ENCODE results near the gene MARVELD1. TPM values are rescaled to one million over a fixed set of nuclear protein-coding genes. Genes with fewer than 3 reads are reported as not detected.

MARVELD1 gene
- polyA plus RNA-seq, 2 of the 4 experiments (the other 2 are of a cell fraction) = 29.1 to 31.7 TPM

DNA sequence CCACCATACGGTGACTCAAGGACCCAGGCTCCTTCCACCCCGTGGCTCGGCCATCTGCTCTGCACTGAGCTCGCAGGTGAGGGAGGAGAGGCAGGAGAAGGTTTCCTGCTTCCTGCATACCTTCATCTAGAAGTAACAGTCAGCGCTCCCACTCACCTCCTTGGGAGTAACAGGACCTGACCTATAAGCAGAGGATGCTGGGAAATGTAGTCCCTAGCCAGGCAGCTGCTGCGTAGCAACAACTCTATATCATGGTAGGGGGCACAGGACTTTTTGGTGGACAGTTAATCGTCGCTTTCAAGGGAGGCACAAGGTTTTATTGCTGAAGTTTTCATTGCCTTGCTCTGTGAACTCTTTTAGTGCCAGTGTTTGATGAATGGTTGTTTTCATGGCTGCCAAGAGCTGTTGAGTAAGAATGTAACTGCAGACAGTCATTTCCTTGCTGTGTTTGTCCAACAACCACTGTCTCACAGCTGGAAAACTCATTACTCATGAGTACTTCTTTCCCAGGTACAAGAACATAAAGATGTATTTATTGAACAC is 13.2 kb downstream of the MARVELD1 start:
- FAIRE-seq (no peak), ATAC-seq (peak; percentile 52 to 54; a peak in 3 of 6 replicates), DNase-seq (ENCODE audit: low read depth in 1 of 2, low spot score in 1 of 2) (peak in 1 of 2 experiments; percentile 38)
- Histone ChIP-seq H3K4me3 (no peak overlapping the region), H3K27ac (peak overlapping the region; percentile 21 to 56; a peak in 4 of 6 replicates), H3K4me1 (peaks cover 24% of the 10 kb centered on the region), H3K9me3 (peaks cover 2% of the 10 kb centered on the region; the same call in 1 of the 3 replicates), H3K4me2 (peak overlapping the region; percentile 40)
- ChIA-PET CTCF (interaction anchor here (0.5 to 36.9 kb wide), 5 partner anchors 8 to 321 kb away, joined by 3 to 1127 read pairs (median 28); partner anchors contain the start of genes AVPI1, MARVELD1 and ZFYVE27), POLR2A (interaction anchor here (1.5 to 1.8 kb wide), 2 partner anchors 13 to 39 kb away, joined by 8 to 20 read pairs; partner anchors contain the start of genes AVPI1 and MARVELD1)
- TF ChIP-seq EHMT2 (IDR thresholded peaks at IDR 0.05; ENCODE audit: low read depth) = no peak
- no peak for TF ChIP-seq TP53 (CRISPR knock-in tag; IDR thresholded peaks at IDR 0.05)
- no peak for TF ChIP-seq PHF8 (IDR thresholded peaks at IDR 0.05; ENCODE audit: borderline replicate concordance, low read depth)
- TF ChIP-seq HEYL (CRISPR knock-in tag; IDR thresholded peaks at IDR 0.05) = no peak
- no peak for TF ChIP-seq CEBPB (IDR thresholded peaks at IDR 0.05)
- TF ChIP-seq HOXB5 (CRISPR knock-in tag; IDR thresholded peaks at IDR 0.05) = 0 out of 2 replicates have a peak, but pooled peaks have one; percentile 78
- TF ChIP-seq, protein P1, sequence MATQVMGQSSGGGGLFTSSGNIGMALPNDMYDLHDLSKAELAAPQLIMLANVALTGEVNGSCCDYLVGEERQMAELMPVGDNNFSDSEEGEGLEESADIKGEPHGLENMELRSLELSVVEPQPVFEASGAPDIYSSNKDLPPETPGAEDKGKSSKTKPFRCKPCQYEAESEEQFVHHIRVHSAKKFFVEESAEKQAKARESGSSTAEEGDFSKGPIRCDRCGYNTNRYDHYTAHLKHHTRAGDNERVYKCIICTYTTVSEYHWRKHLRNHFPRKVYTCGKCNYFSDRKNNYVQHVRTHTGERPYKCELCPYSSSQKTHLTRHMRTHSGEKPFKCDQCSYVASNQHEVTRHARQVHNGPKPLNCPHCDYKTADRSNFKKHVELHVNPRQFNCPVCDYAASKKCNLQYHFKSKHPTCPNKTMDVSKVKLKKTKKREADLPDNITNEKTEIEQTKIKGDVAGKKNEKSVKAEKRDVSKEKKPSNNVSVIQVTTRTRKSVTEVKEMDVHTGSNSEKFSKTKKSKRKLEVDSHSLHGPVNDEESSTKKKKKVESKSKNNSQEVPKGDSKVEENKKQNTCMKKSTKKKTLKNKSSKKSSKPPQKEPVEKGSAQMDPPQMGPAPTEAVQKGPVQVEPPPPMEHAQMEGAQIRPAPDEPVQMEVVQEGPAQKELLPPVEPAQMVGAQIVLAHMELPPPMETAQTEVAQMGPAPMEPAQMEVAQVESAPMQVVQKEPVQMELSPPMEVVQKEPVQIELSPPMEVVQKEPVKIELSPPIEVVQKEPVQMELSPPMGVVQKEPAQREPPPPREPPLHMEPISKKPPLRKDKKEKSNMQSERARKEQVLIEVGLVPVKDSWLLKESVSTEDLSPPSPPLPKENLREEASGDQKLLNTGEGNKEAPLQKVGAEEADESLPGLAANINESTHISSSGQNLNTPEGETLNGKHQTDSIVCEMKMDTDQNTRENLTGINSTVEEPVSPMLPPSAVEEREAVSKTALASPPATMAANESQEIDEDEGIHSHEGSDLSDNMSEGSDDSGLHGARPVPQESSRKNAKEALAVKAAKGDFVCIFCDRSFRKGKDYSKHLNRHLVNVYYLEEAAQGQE (IDR thresholded peaks at IDR 0.05) = no peak
- no peak for TF ChIP-seq FOSL2 (IDR thresholded peaks at IDR 0.05)
- peak; percentile 39 for TF ChIP-seq FOSL2 (CRISPR knock-in tag; IDR thresholded peaks at IDR 0.05)
- TF ChIP-seq SMC3 (IDR thresholded peaks at IDR 0.05) = no peak
- TF ChIP-seq, protein P2, sequence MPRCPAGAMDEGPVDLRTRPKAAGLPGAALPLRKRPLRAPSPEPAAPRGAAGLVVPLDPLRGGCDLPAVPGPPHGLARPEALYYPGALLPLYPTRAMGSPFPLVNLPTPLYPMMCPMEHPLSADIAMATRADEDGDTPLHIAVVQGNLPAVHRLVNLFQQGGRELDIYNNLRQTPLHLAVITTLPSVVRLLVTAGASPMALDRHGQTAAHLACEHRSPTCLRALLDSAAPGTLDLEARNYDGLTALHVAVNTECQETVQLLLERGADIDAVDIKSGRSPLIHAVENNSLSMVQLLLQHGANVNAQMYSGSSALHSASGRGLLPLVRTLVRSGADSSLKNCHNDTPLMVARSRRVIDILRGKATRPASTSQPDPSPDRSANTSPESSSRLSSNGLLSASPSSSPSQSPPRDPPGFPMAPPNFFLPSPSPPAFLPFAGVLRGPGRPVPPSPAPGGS (IDR thresholded peaks at IDR 0.05) = no peak
- WGBS (ENCODE audit: missing lambda C conversion rate) = 68% methylated on average over 8 of the region's 8 CpGs

DNA sequence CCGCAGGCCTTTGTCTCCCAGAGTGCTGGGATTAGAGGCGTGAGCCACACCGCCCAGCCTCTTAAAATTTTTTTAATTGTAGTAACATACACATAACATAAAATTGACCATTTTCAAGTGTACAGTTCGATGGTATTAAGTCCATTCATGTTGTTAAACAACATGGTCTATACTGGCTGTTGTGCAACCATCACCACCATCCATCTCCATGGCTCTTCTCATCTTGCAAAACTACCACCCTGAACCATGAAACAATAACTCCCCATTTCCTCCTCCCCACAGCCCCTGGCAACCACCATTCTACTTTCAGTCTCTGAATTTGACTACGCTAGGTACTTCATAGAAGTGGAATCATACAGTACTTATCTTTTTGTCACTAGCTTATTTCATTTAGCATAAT is 15.5 kb downstream of the MARVELD1 start:
- WGBS (ENCODE audit: missing lambda C conversion rate) = 93% methylated on average over 5 of the region's 5 CpGs
- no peak for ATAC-seq
- FAIRE-seq = no peak
- Histone ChIP-seq H3K4me3 (no peak overlapping the region), H3K27ac (no peak overlapping the region), H3K4me1 (peaks cover 22% of the 10 kb centered on the region), H3K9me3 (peaks cover 2% of the 10 kb centered on the region; the same call in 1 of the 3 replicates), H3K4me2 (no peak overlapping the region)
- CTCF ChIA-PET = interaction anchor here (28.8 to 36.9 kb wide), 2 partner anchors 18 to 53 kb away, joined by 1006 to 1127 read pairs; partner anchors contain the start of genes AVPI1 and MARVELD1
- POLR2A ChIA-PET = interaction anchor here (0.6 kb wide), 1 partner anchor 42 kb away, joined by 3 read pairs; the partner anchor contains the start of gene AVPI1
- no peak for DNase-seq (ENCODE audit: low read depth in 1 of 2, low spot score in 1 of 2)
- no peak for TF ChIP-seq EHF (CRISPR knock-in tag; IDR thresholded peaks at IDR 0.05)
- TF ChIP-seq, protein P3, sequence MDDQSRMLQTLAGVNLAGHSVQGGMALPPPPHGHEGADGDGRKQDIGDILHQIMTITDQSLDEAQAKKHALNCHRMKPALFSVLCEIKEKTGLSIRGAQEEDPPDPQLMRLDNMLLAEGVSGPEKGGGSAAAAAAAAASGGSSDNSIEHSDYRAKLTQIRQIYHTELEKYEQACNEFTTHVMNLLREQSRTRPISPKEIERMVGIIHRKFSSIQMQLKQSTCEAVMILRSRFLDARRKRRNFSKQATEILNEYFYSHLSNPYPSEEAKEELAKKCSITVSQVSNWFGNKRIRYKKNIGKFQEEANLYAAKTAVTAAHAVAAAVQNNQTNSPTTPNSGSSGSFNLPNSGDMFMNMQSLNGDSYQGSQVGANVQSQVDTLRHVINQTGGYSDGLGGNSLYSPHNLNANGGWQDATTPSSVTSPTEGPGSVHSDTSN (IDR thresholded peaks at IDR 0.05) = no peak
- no peak for TF ChIP-seq RARB (CRISPR knock-in tag; IDR thresholded peaks at IDR 0.05)
- no peak for TF ChIP-seq JUNB (IDR thresholded peaks at IDR 0.05)
- TF ChIP-seq TFCP2L1 (CRISPR knock-in tag; IDR thresholded peaks at IDR 0.05) = no peak
- TF ChIP-seq CHD4 (IDR thresholded peaks at IDR 0.05; ENCODE audit: borderline replicate concordance) = no peak
- TF ChIP-seq CHD2 (IDR thresholded peaks at IDR 0.05; ENCODE audit: low read length, partially characterized antibody) = no peak
- no peak for TF ChIP-seq FOSL2 (IDR thresholded peaks at IDR 0.05)
- no peak for TF ChIP-seq FOSL2 (CRISPR knock-in tag; IDR thresholded peaks at IDR 0.05)
- TF ChIP-seq ESRRA (IDR thresholded peaks at IDR 0.05; ENCODE audit: borderline replicate concordance, low read length) = no peak
- TF ChIP-seq, protein P4, sequence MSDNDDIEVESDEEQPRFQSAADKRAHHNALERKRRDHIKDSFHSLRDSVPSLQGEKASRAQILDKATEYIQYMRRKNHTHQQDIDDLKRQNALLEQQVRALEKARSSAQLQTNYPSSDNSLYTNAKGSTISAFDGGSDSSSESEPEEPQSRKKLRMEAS (IDR thresholded peaks at IDR 0.05) = no peak
- TF ChIP-seq RFX5 (IDR thresholded peaks at IDR 0.05) = no peak
- TF ChIP-seq FOSB (CRISPR knock-in tag; IDR thresholded peaks at IDR 0.05) = no peak
- TF ChIP-seq FOXS1 (CRISPR knock-in tag; IDR thresholded peaks at IDR 0.05) = no peak
- TF ChIP-seq, protein P5, sequence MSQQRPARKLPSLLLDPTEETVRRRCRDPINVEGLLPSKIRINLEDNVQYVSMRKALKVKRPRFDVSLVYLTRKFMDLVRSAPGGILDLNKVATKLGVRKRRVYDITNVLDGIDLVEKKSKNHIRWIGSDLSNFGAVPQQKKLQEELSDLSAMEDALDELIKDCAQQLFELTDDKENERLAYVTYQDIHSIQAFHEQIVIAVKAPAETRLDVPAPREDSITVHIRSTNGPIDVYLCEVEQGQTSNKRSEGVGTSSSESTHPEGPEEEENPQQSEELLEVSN (IDR thresholded peaks at IDR 0.05; ENCODE audit: borderline replicate concordance, low read depth) = no peak
- TF ChIP-seq, protein P1 (IDR thresholded peaks at IDR 0.05) = no peak
- TF ChIP-seq MAZ (IDR thresholded peaks at IDR 0.05; ENCODE audit: borderline replicate concordance, low read depth, low read length) = no peak
- TF ChIP-seq NPAS2 (CRISPR knock-in tag; IDR thresholded peaks at IDR 0.05; ENCODE audit: borderline replicate concordance) = no peak
- no peak for TF ChIP-seq TP53 (CRISPR knock-in tag; IDR thresholded peaks at IDR 0.05)
